CD4-positive, alpha-beta T cell (primary cell): ENCODE measurements around the gene OR52I2. TPM values are rescaled to one million over a fixed set of nuclear protein-coding genes. Genes with fewer than 3 reads are reported as not detected.

Experiments
- ATAC-seq: fragments of 200-7000 bp; cut with Tn5 transposase; one replicate; pipeline ENCODE4 v1.10.0; 2022; ENCODE audit warnings: mild to moderate bottlenecking; ENCODE audit not compliant: poor library complexity
- CTCF ChIA-PET: fragments of 350-600 bp; sonication (Branson Sonifier 250); formaldehyde crosslinking; loops from one replicate; lab custom pipeline; 2021; ENCODE audit warnings: antibody characterized with exemption, inconsistent platforms; lab: Charles Lee
- POLR2A ChIA-PET: fragments of 350-600 bp; sonication (Branson Sonifier 250); formaldehyde crosslinking; loops from one replicate; lab custom pipeline; 2021; ENCODE audit warnings: antibody characterized with exemption, inconsistent platforms; lab: Charles Lee
- DNase-seq, 14 experiments: peaks; one replicate each; pipeline ENCODE4 v3.0.0-alpha.2; 2013 to 2020; ENCODE audit warnings: mixed read lengths in 2 of 14
- H3K27ac ChIP-seq, 2 donors: one replicate each; pipeline versions ENCODE4 v1.5.1 to v1.7.0; 2013; ENCODE audit warnings: low read length in 2 of 2, low read depth in 1 of 2, mild to moderate bottlenecking in 1 of 2
- H3K27me3 ChIP-seq, 2 experiments: 1 replicate in 1 of 2; 2 replicates in 1 of 2; pipeline versions ENCODE4 v1.6.1 to v1.7.0; 2013; ENCODE audit warnings: low read length in 2 of 2, control low read depth in 1 of 2, mild to moderate bottlenecking in 1 of 2, moderate library complexity in 1 of 2; ENCODE audit not compliant: insufficient read depth in 2 of 2, control insufficient read depth in 1 of 2
- H3K36me3 ChIP-seq: one replicate; pipeline ENCODE4 v1.6.1; 2013; ENCODE audit warnings: low read length, control low read depth; ENCODE audit not compliant: insufficient read depth
- H3K4me1 ChIP-seq: one replicate; pipeline ENCODE4 v1.6.1; 2013; ENCODE audit warnings: low read length, control low read depth; ENCODE audit not compliant: insufficient read depth
- H3K4me3 ChIP-seq: one replicate; pipeline ENCODE4 v1.5.1; 2013; ENCODE audit warnings: mild to moderate bottlenecking, low read length, moderate library complexity
- H3K9me3 ChIP-seq, 2 experiments: 1 replicate in 1 of 2; 2 replicates in 1 of 2; pipeline versions ENCODE4 v1.6.1 to v1.7.0; 2013; ENCODE audit warnings: low read length in 2 of 2, mild to moderate bottlenecking in 2 of 2, control low read depth in 1 of 2, moderate library complexity in 1 of 2; ENCODE audit not compliant: control insufficient read depth in 1 of 2, insufficient read depth in 1 of 2
- H3K27ac Mint-ChIP-seq: one replicate; pipeline ENCODE4 v1.8.0; 2020; ENCODE audit warnings: mixed read lengths
- H3K27me3 Mint-ChIP-seq: one replicate; pipeline ENCODE4 v1.8.0; 2021; ENCODE audit warnings: mixed read lengths
- H3K36me3 Mint-ChIP-seq: one replicate; pipeline ENCODE4 v1.8.0; 2021; ENCODE audit warnings: low read depth, mixed read lengths
- H3K4me1 Mint-ChIP-seq: one replicate; pipeline ENCODE4 v1.8.0; 2021; ENCODE audit warnings: low read depth, mixed read lengths
- H3K4me3 Mint-ChIP-seq: one replicate; pipeline ENCODE4 v1.8.0; 2020; ENCODE audit warnings: mild to moderate bottlenecking, mixed read lengths
- H3K9me3 Mint-ChIP-seq: one replicate; pipeline ENCODE4 v1.8.0; 2020; ENCODE audit warnings: mixed read lengths
- intact Hi-C, 2 experiments: fragments of 100-400 bp; cut with DNase I in 1 of 2; cut with micrococcal nuclease in 1 of 2; formaldehyde crosslinking; loops; one replicate each; pipeline versions ENCODE4 v1.15.1 to v1.9.0; 2023 to 2025; cut with DNase I, micrococcal nuclease
- total RNA-seq, 174 experiments: library from RNA in 2 of 174; stranded (reverse) in 2 of 174; gene quantifications; one replicate each; pipeline ENCODE4 v1.2.3 and lab custom pipeline; 2021 to 2026
- TF ChIP-seq, protein P1 (sequence below): fragments of 200-600 bp; IDR thresholded peaks from one replicate; pipeline ENCODE4 v1.8.0; 2022; ENCODE audit warnings: antibody characterized with exemption, mild to moderate bottlenecking

The OR52I2 gene
- total RNA-seq, 2 experiments from 2014 or later = not detected

DNA sequence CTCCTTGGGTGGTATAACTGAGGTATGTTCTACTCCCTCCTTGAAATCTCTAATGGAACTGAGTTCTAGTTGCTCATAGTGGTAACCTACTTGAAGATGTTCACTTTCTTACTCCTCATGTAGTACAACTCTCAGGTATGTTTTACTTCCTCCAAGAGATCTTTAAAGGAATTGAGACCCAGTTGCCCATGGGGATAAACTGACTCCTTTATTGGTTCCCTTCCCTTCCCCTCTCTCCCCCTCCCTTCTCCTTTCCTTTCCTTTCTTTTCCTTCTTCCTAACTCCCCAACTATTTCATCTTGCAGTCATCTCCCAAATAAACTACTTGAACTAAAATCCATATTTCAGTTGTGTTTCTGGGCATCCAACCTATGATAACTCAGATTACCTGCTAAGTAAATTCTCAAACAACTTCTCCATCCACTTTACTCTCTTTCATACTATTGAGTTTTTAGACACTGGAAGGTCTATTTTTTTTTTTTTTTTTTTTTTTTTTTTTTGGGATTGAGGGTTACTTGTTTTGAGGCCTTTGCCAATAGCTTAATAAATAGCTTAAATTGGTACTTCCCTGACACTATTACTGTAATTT is 34.4 kb downstream of the OR52I2 start:
- H3K4me1 Mint-ChIP-seq = no peaks in the 10 kb centered on the region
- ChIA-PET CTCF (no interaction called here), POLR2A (no interaction called here)
- H3K4me3 Mint-ChIP-seq = no peak overlapping the region
- H3K9me3 Mint-ChIP-seq = no peaks in the 10 kb centered on the region
- no peak overlapping the region for H3K27ac Mint-ChIP-seq
- Histone ChIP-seq H3K27me3 (peaks cover 0 to 4% of the 10 kb centered on the region in 2 experiments), H3K9me3 (no peaks in the 10 kb centered on the region), H3K4me1 (no peaks in the 10 kb centered on the region), H3K36me3 (no peaks in the 10 kb centered on the region), H3K4me3 (no peak overlapping the region), H3K27ac (no peak overlapping the region)
- TF ChIP-seq, protein P1, sequence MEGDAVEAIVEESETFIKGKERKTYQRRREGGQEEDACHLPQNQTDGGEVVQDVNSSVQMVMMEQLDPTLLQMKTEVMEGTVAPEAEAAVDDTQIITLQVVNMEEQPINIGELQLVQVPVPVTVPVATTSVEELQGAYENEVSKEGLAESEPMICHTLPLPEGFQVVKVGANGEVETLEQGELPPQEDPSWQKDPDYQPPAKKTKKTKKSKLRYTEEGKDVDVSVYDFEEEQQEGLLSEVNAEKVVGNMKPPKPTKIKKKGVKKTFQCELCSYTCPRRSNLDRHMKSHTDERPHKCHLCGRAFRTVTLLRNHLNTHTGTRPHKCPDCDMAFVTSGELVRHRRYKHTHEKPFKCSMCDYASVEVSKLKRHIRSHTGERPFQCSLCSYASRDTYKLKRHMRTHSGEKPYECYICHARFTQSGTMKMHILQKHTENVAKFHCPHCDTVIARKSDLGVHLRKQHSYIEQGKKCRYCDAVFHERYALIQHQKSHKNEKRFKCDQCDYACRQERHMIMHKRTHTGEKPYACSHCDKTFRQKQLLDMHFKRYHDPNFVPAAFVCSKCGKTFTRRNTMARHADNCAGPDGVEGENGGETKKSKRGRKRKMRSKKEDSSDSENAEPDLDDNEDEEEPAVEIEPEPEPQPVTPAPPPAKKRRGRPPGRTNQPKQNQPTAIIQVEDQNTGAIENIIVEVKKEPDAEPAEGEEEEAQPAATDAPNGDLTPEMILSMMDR = no peak
- ATAC-seq (no peak), DNase-seq (no peak)
- intact Hi-C loops = no loop called here
- H3K27me3 Mint-ChIP-seq = peaks cover 24% of the 10 kb centered on the region
- H3K36me3 Mint-ChIP-seq = no peaks in the 10 kb centered on the region

DNA sequence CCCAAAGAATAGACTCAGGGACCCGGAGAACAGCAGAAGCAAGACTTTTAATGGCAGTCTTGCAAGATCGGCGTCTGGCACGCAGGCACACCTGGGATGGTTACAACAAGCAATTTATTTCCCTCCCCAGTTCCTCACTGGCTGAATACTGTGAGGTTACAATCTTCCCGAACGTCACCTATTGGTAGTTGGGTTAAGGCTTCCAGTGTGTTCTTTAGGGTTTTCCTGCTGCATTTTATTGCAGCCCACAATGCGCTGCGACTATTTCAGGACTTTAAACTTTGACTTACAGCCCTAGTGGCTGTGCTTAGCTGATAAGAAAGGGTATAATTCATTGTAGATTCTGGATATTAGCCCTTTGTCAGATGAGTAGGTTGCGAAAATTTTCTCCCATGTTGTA is 38.0 kb downstream of the OR52I2 start:
- H3K9me3 Mint-ChIP-seq = no peaks in the 10 kb centered on the region
- no peaks in the 10 kb centered on the region for H3K9me3 ChIP-seq
- H3K36me3 ChIP-seq = no peaks in the 10 kb centered on the region
- H3K4me3 ChIP-seq = no peak overlapping the region
- H3K4me3 Mint-ChIP-seq = no peak overlapping the region
- no peak overlapping the region for H3K27ac ChIP-seq
- no peaks in the 10 kb centered on the region for H3K4me1 Mint-ChIP-seq
- TF ChIP-seq, protein P1 = no peak
- H3K36me3 Mint-ChIP-seq = no peaks in the 10 kb centered on the region
- no peak for DNase-seq
- no peak for ATAC-seq
- H3K27ac Mint-ChIP-seq = no peak overlapping the region
- intact Hi-C loops = no loop called here
- no peaks in the 10 kb centered on the region for H3K4me1 ChIP-seq
- peaks cover 30% of the 10 kb centered on the region for H3K27me3 Mint-ChIP-seq
- H3K27me3 ChIP-seq = peaks cover 0 to 7% of the 10 kb centered on the region in 2 experiments
- ChIA-PET POLR2A (no interaction called here), CTCF (no interaction called here)

- H3K4me3 Mint-ChIP-seq = no peak overlapping the region
- ATAC-seq (no peak), DNase-seq (peak in 8 of 14 experiments; percentile 6 to 58 (median 28))
- no peaks in the 10 kb centered on the region for H3K4me1 Mint-ChIP-seq
- H3K9me3 Mint-ChIP-seq = peaks cover 12% of the 10 kb centered on the region
- H3K4me1 ChIP-seq = no peaks in the 10 kb centered on the region
- H3K4me3 ChIP-seq = no peak overlapping the region
- H3K27me3 ChIP-seq = peaks cover 6 to 13% of the 10 kb centered on the region in 2 experiments
- H3K36me3 Mint-ChIP-seq = no peaks in the 10 kb centered on the region
- H3K9me3 ChIP-seq = peaks cover 8 to 17% of the 10 kb centered on the region in 2 experiments
- intact Hi-C loops = no loop called here
- peaks cover 48% of the 10 kb centered on the region for H3K27me3 Mint-ChIP-seq
- TF ChIP-seq, protein P1 = no peak
- POLR2A ChIA-PET = interaction anchor here (1.2 kb wide), 1 partner anchor 10 kb away, joined by 3 read pairs; no protein-coding TSS in a partner anchor
- no peaks in the 10 kb centered on the region for H3K36me3 ChIP-seq
- no peak overlapping the region for H3K27ac ChIP-seq
- H3K27ac Mint-ChIP-seq = no peak overlapping the region
- CTCF ChIA-PET = interaction anchor here (1.3 to 1.5 kb wide), 2 partner anchors 10 to 13 kb away, joined by 4 to 6 read pairs; partner anchors contain the start of gene OR51D1
These were observed 44.9 kb downstream of the OR52I2 start for GRCh38 chr11:4626207-4627099.
